Fibroblast of lung (primary cell): ENCODE measurements around the gene PRKAG2.

Experiments
- EZH2 ChIP-seq: IDR thresholded peaks from 2 replicates; pipeline ENCODE4 v1.5.1; 2012; ENCODE audit warnings: low read length, control low read depth, mild to moderate bottlenecking; ENCODE audit errors: missing control alignments
- TF ChIP-seq, protein P1 (sequence below), 2 donors: IDR thresholded peaks in 1 of 2; conservative IDR thresholded peaks in 1 of 2; 1 replicate in 1 of 2; 2 replicates in 1 of 2; pipeline ENCODE4 v1.5.1; 2011 to 2012; ENCODE audit warnings: low read length in 2 of 2, control low read depth in 1 of 2, inconsistent platforms in 1 of 2, low read depth in 1 of 2, mild to moderate bottlenecking in 1 of 2

DNA sequence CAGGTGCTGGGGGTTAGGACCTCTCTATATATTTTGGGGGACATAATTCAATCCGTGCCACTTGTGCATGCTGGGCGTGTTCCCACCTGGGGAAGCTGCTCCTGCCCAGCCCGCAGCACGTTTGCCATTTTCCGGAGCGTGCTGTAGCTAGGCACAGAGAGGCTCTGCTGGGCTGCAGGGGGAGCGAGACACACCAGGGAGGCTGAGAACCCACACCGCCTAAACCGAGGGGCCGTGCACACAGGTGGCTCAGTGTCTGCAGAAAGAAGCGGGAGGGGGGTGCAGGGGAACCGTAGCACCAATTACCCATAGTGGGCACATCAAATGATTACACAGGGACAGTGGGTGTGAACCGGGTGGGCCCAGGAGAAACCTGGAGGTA, 27.0 kb downstream of the PRKAG2 start:
- TF ChIP-seq, protein P1, sequence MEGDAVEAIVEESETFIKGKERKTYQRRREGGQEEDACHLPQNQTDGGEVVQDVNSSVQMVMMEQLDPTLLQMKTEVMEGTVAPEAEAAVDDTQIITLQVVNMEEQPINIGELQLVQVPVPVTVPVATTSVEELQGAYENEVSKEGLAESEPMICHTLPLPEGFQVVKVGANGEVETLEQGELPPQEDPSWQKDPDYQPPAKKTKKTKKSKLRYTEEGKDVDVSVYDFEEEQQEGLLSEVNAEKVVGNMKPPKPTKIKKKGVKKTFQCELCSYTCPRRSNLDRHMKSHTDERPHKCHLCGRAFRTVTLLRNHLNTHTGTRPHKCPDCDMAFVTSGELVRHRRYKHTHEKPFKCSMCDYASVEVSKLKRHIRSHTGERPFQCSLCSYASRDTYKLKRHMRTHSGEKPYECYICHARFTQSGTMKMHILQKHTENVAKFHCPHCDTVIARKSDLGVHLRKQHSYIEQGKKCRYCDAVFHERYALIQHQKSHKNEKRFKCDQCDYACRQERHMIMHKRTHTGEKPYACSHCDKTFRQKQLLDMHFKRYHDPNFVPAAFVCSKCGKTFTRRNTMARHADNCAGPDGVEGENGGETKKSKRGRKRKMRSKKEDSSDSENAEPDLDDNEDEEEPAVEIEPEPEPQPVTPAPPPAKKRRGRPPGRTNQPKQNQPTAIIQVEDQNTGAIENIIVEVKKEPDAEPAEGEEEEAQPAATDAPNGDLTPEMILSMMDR (conservative IDR thresholded peaks at IDR 0.05 in 1 of 2, IDR thresholded peaks at IDR 0.05 in 1 of 2; ENCODE audit: low read depth in 1 of 2, low read length in 2 of 2): no peak
- no peak for TF ChIP-seq EZH2
